ENCODE data around the gene TBC1D14. TPM values are rescaled to one million over a fixed set of nuclear protein-coding genes. Genes with fewer than 3 reads are reported as not detected.

TBC1D14 gene
- total and polyA plus RNA-seq, 10 of the 15 experiments (the other 5 are each of a cell fraction or from before 2014, with no cell fraction given): 0.87 to 39.3 (median 30.1) TPM

- no peaks in the 10 kb centered on the region for H3K27me3 ChIP-seq (replicated peaks in 1 of 2; ENCODE audit: control insufficient read depth in 2 of 2, insufficient read depth in 2 of 2, low read length in 1 of 2)
- ChIA-PET CTCF (interaction anchor here (1.2 kb wide), 1 partner anchor 60 kb away, joined by 3 read pairs; no protein-coding TSS in a partner anchor), RAD21 (ENCODE audit: unreplicated experiment) (interaction anchor here (0.7 kb wide), 1 partner anchor 69 kb away, joined by 3 read pairs; no protein-coding TSS in a partner anchor), POLR2A (no interaction called here), SMC1A (ENCODE audit: uncharacterized antibody, unreplicated experiment) (interaction anchor here (1.3 kb wide), 1 partner anchor 60 kb away, joined by 3 read pairs; no protein-coding TSS in a partner anchor)
- no peak overlapping the region for H2AFZ ChIP-seq (ENCODE audit: control insufficient read depth, low read depth, low read length)
- no peak overlapping the region for H3K4me3 ChIP-seq
- H3K4me2 ChIP-seq (ENCODE audit: control insufficient read depth, insufficient read depth): no peak overlapping the region
- no peaks in the 10 kb centered on the region for H4K20me1 ChIP-seq (ENCODE audit: control insufficient read depth, insufficient read depth)
- TF ChIP-seq MAX (IDR thresholded peaks at IDR 0.05; ENCODE audit: low read depth, low read length): no peak
- no peak for TF ChIP-seq USF1 (IDR thresholded peaks at IDR 0.05; ENCODE audit: borderline replicate concordance, extremely low read length, insufficient read depth, low read depth, low read length)
- no peak for TF ChIP-seq TBL1XR1 (IDR thresholded peaks at IDR 0.05; ENCODE audit: low read depth, low read length)
- no peak for TF ChIP-seq YY1 (IDR thresholded peaks at IDR 0.05; ENCODE audit: low read depth, low read length)
- TF ChIP-seq ZNF24 (IDR thresholded peaks at IDR 0.05): no peak
- no peak for TF ChIP-seq EGR1 (IDR thresholded peaks at IDR 0.05; ENCODE audit: borderline replicate concordance in 1 of 2, low read depth in 2 of 2, low read length in 2 of 2)
- TF ChIP-seq RELA (IDR thresholded peaks at IDR 0.05; ENCODE audit: borderline replicate concordance, partially characterized antibody): no peak
- TF ChIP-seq ELK1 (IDR thresholded peaks at IDR 0.05; ENCODE audit: low read depth, low read length): no peak
- TF ChIP-seq STAT3 (IDR thresholded peaks at IDR 0.05; ENCODE audit: low read depth, low read length): no peak
- TF ChIP-seq SRF (IDR thresholded peaks at IDR 0.05; ENCODE audit: low read depth in 2 of 2, low read length in 2 of 2): no peak
- TF ChIP-seq CHD2 (IDR thresholded peaks at IDR 0.05; ENCODE audit: borderline replicate concordance, low read depth, low read length): no peak
- no peak for TF ChIP-seq ETV6 (conservative IDR thresholded peaks at IDR 0.05 in 1 of 2, IDR thresholded peaks at IDR 0.05 in 1 of 2; ENCODE audit: borderline replicate concordance in 1 of 2, low read depth in 1 of 2)
- TF ChIP-seq ATF7 (IDR thresholded peaks at IDR 0.05; ENCODE audit: low read depth): no peak
- no peak for TF ChIP-seq STAT1 (conservative IDR thresholded peaks at IDR 0.05)
- H3K9ac ChIP-seq (ENCODE audit: control insufficient read depth, insufficient read depth, low read length): no peak overlapping the region
- BruUV-seq (replicated peaks): no TSS peak
- H3K79me2 ChIP-seq (ENCODE audit: control insufficient read depth, insufficient read depth, low read length): no peaks in the 10 kb centered on the region
- ATAC-seq (no peak; the same call in 2 of the 3 replicates), FAIRE-seq (no peak), DNase-seq (ENCODE audit: low read depth, low spot score) (no peak)
- H3K36me3 ChIP-seq (ENCODE audit: control insufficient read depth in 2 of 2, insufficient read depth in 2 of 2, low read length in 1 of 2): peaks cover 7 to 12% of the 10 kb centered on the region in 2 experiments
- no peaks in the 10 kb centered on the region for H3K4me1 ChIP-seq (ENCODE audit: control insufficient read depth, insufficient read depth, low read length)
- in situ Hi-C loops (cut with MboI): no loop called here
- H3K9me3 ChIP-seq (replicated peaks; ENCODE audit: control insufficient read depth, insufficient read depth, low read length): no peaks in the 10 kb centered on the region
- 95% methylated on average over 20 of the region's 20 CpGs for WGBS (ENCODE audit: insufficient coverage, insufficient replicate concordance, low lambda C conversion rate, missing lambda C conversion rate)
- H3K27ac ChIP-seq (ENCODE audit: control insufficient read depth, insufficient read depth): no peak overlapping the region
- intact Hi-C loops (cut with micrococcal nuclease; ENCODE audit: unreplicated experiment): no loop called here
Measured at GRCh38 chr4:7034262-7035081, 124.8 kb downstream of the TBC1D14 start.
